ENCODE data around the gene NPHP1.
"Not testable (repeated sequence)": the region's sequence is repeated elsewhere in the genome, so short reads cannot be mapped to it uniquely, and the experiment has no call there.

Gene NPHP1

GRCh38 chr2:110198016-110198415 lies 6.8 kb downstream of the NPHP1 start:
- DNase-seq (ENCODE audit: low read depth in 3 of 3), result no peak

GRCh38 chr2:110197452-110197851 lies 7.4 kb downstream of the NPHP1 start:
- DNase-seq (ENCODE audit: low read depth in 3 of 3), result no peak

GRCh38 chr2:110190169-110190568 lies 14.6 kb downstream of the NPHP1 start:
- not testable (repeated sequence) for DNase-seq (ENCODE audit: low read depth in 3 of 3)

GRCh38 chr2:110182449-110182848 lies 22.4 kb downstream of the NPHP1 start:
- DNase-seq (ENCODE audit: low read depth in 3 of 3), result no peak

- DNase-seq (ENCODE audit: low read depth in 3 of 3), result no peak
Observed at GRCh38 chr2:110180036-110180435, 24.8 kb downstream of the NPHP1 start.

- no peak for DNase-seq (ENCODE audit: low read depth in 3 of 3)
Observed at GRCh38 chr2:110173523-110173922, 31.3 kb downstream of the NPHP1 start.

- no peak for DNase-seq (ENCODE audit: low read depth in 3 of 3)
Observed at GRCh38 chr2:110172506-110172905, 32.3 kb downstream of the NPHP1 start.

GRCh38 chr2:110170102-110170501 lies 34.7 kb downstream of the NPHP1 start:
- no peak for DNase-seq (ENCODE audit: low read depth in 3 of 3)

- no peak for DNase-seq (ENCODE audit: low read depth in 3 of 3)
Observed at GRCh38 chr2:110167326-110168000, 37.4 kb downstream of the NPHP1 start.

GRCh38 chr2:110166266-110166665 lies 38.5 kb downstream of the NPHP1 start:
- DNase-seq (ENCODE audit: low read depth in 3 of 3), result no peak

- no peak for DNase-seq (ENCODE audit: low read depth in 3 of 3)
Observed at GRCh38 chr2:110157153-110157793, 47.5 kb downstream of the NPHP1 start.

GRCh38 chr2:110154828-110155227 lies 50.0 kb downstream of the NPHP1 start:
- DNase-seq (ENCODE audit: low read depth in 3 of 3), result not testable (repeated sequence)

GRCh38 chr2:110154188-110154587 lies 50.6 kb downstream of the NPHP1 start:
- not testable (repeated sequence) for DNase-seq (ENCODE audit: low read depth in 3 of 3)

- DNase-seq (ENCODE audit: low read depth in 3 of 3), result no peak
Observed at GRCh38 chr2:110153416-110153815, 51.4 kb downstream of the NPHP1 start.

- no peak for DNase-seq (ENCODE audit: low read depth in 3 of 3)
Observed at GRCh38 chr2:110152943-110153342, 51.9 kb downstream of the NPHP1 start.

- no peak for DNase-seq (ENCODE audit: low read depth in 3 of 3)
Observed at GRCh38 chr2:110149330-110150220, 55.2 kb downstream of the NPHP1 start.

GRCh38 chr2:110146945-110147332 lies 57.9 kb downstream of the NPHP1 start:
- no peak for DNase-seq (ENCODE audit: low read depth in 3 of 3)

GRCh38 chr2:110146183-110146944 lies 58.4 kb downstream of the NPHP1 start:
- no peak for DNase-seq (ENCODE audit: low read depth in 3 of 3)

GRCh38 chr2:110143982-110144381 lies 60.8 kb downstream of the NPHP1 start:
- no peak for DNase-seq (ENCODE audit: low read depth in 3 of 3)

GRCh38 chr2:110140401-110140800 lies 64.4 kb downstream of the NPHP1 start:
- no peak for DNase-seq (ENCODE audit: low read depth in 3 of 3)

GRCh38 chr2:110134025-110134424 lies 70.8 kb downstream of the NPHP1 start:
- no peak for DNase-seq (ENCODE audit: low read depth in 3 of 3)

- no peak for DNase-seq (ENCODE audit: low read depth in 3 of 3)
Observed at GRCh38 chr2:110131166-110131565, 73.6 kb downstream of the NPHP1 start.

All from stimulated activated CD4-positive, alpha-beta T cell treated with anti-CD3 and anti-CD28 coated beads, TNF-alpha, amount 100 ng/mL, for 4 hours (primary cell).